ENCODE measurements around the gene GLT6D1. TPM values are rescaled to one million over a fixed set of nuclear protein-coding genes. Genes with fewer than 3 reads are reported as not detected.

GLT6D1 gene
- total and polyA plus RNA-seq, 5 donors = not detected

DNA sequence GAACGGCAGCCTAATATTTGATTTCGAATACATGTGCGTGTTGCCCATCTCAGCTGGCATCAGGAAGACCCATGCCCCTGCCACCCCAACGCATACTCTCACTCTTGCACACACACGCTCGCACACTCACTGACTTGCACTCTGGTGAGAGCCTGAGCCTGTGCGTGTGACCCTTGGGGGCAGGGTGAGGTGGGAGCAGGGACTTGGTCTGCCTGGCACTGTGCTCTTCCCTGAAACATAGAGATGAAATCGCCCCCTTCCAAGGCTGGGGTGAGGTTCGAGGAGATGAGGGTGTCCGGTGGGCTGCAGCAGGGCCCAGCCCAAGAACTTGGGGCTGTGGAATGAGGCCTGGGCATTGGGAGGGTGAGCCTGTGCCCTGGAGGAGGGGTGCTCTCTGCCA, 24.9 kb upstream of the GLT6D1 start:
- DNase-seq = no peak
- WGBS = 83% methylated on average over 10 of the region's 10 CpGs
- no peak for ATAC-seq
- Histone ChIP-seq H3K9me3 (ENCODE audit: control insufficient read depth, low read length) (no peaks in the 10 kb centered on the region), H3K4me3 (ENCODE audit: low read length) (no peak overlapping the region), H3K27me3 (ENCODE audit: control insufficient read depth, insufficient read depth) (no peaks in the 10 kb centered on the region), H3K4me1 (ENCODE audit: control insufficient read depth, insufficient read depth, low read length) (no peaks in the 10 kb centered on the region), H3K27ac (ENCODE audit: low read length) (no peak overlapping the region)
- intact Hi-C loops (cut with DNase I) = no loop called here

- ATAC-seq = no peak
- Histone ChIP-seq H3K27ac (ENCODE audit: low read length) (no peak overlapping the region), H3K9me3 (ENCODE audit: control insufficient read depth, low read length) (no peaks in the 10 kb centered on the region), H3K4me1 (ENCODE audit: control insufficient read depth, insufficient read depth, low read length) (no peaks in the 10 kb centered on the region), H3K4me3 (ENCODE audit: low read length) (no peak overlapping the region), H3K27me3 (ENCODE audit: control insufficient read depth, insufficient read depth) (no peaks in the 10 kb centered on the region)
- whole genome bisulfite sequencing = 91% methylated on average over 12 of the region's 12 CpGs
- intact Hi-C loops (cut with DNase I) = no loop called here
- DNase-seq = no peak
These were observed 24.5 kb upstream of the GLT6D1 start for GRCh38 chr9:135663857-135664256.

DNA sequence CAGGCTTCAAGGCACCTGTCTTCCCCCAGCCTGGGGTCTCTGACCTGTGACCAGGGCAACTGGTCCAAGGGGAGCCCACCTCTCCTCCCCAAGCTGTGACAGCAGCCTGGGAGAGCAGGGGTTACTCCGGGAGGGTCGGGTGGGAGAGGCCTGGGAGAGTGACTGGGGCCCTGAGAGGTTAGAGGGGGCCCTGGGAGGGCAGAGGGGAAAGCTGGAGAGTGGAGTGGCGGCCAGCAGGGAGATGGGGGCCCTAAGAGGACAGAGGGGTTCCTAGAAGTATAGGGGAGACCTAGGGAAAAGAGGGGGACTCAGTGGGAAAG, 24.1 kb upstream of the GLT6D1 start:
- no peak overlapping the region for H3K27ac ChIP-seq (ENCODE audit: low read length)
- WGBS = 70% methylated on average over 3 of the region's 3 CpGs
- ATAC-seq (no peak), DNase-seq (no peak)
- no peak overlapping the region for H3K4me3 ChIP-seq (ENCODE audit: low read length)
- intact Hi-C loops (cut with DNase I) = no loop called here
- no peaks in the 10 kb centered on the region for H3K4me1 ChIP-seq (ENCODE audit: control insufficient read depth, insufficient read depth, low read length)
- no peaks in the 10 kb centered on the region for H3K27me3 ChIP-seq (ENCODE audit: control insufficient read depth, insufficient read depth)
- H3K9me3 ChIP-seq (ENCODE audit: control insufficient read depth, low read length) = no peaks in the 10 kb centered on the region

- Histone ChIP-seq H3K27me3 (ENCODE audit: control insufficient read depth, insufficient read depth) (no peaks in the 10 kb centered on the region), H3K4me3 (ENCODE audit: low read length) (no peak within 1 kb of the TSS)
- WGBS = 40% methylated on average over 25 of the region's 25 CpGs
These were observed 23.6 kb upstream of the GLT6D1 start, which contains the start of gene LCN9 for GRCh38 chr9:135662758-135663450. Gene LCN9 (plus strand): TSS chr9:135663309. CDS start chr9:135663322, 13 bp downstream.

DNA sequence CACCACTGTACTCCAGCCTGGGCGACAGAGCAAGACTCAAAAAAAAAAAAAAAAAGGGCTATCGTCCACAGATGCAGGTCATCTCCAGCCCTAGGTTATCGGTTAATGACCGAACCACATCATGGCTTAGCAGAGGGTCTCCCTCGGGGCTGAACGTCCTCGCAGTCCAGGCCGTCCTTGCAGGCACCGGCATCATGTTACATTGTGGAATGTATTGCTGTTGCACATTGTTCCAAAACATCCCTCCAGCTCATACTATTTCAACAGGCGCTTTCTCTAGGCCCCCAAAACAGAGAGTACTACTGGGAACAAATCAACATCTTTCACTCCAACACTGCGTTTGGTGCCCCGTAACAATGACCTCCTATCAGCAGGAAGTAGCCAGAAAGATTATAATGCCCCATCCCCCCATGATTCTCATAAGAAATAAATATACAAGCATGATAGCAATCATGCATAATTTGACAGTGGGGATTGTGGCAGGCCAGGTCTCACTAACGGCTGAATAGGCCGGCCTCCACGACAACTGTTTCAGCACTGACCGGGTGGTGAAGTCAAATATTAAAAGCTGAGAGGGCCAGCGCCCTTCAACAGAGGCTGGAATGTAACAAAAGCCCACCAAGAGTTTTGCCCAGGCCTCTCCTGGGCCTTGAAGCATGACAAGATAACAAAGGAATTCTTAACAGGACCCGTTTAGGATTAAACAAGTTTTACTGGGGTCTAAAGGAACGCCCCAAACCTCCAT, 22.6 kb upstream of the GLT6D1 start:
- 35% methylated on average over 19 of the region's 19 CpGs for WGBS
- intact Hi-C loops (cut with DNase I) = no loop called here
- no peaks in the 10 kb centered on the region for H3K27me3 ChIP-seq (ENCODE audit: control insufficient read depth, insufficient read depth)
- DNase-seq = no peak
- no peaks in the 10 kb centered on the region for H3K9me3 ChIP-seq (ENCODE audit: control insufficient read depth, low read length)
- H3K27ac ChIP-seq (ENCODE audit: low read length) = no peak overlapping the region
- H3K4me1 ChIP-seq (ENCODE audit: control insufficient read depth, insufficient read depth, low read length) = no peaks in the 10 kb centered on the region
- no peak overlapping the region for H3K4me3 ChIP-seq (ENCODE audit: low read length)
- ATAC-seq = no peak

More at GRCh38 chr9:135662758-135663450, 23.6 kb upstream of the GLT6D1 start, which contains the start of gene LCN9:
- no peak within 1 kb of the TSS for H3K27ac ChIP-seq (ENCODE audit: low read length)
- intact Hi-C loops (cut with DNase I) = no loop called here
- no peaks in the 10 kb centered on the region for H3K4me1 ChIP-seq (ENCODE audit: control insufficient read depth, insufficient read depth, low read length)
- no peaks in the 10 kb centered on the region for H3K9me3 ChIP-seq (ENCODE audit: control insufficient read depth, low read length)
- ATAC-seq (peak; percentile 73 to 85), DNase-seq (peak; percentile 65 to 79 (median 74))

DNA sequence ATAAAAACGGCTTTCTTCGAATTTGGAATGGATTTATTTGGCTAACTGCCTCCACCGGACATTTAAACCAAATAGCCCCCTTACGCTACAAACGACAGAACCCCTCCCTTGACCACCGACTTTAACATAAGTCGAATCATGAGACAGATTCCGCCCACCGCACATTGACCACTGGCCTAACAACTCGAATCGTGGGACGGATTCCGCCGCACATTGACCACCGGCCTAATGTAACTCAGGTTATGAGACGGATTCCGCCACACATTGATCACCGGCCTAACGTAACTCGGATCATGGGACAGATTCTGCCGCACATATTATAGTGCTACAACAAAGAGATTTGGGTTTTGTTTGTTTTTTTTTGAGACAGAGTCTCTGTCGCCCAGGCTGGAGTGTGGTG, 21.1 kb upstream of the GLT6D1 start:
- no peak overlapping the region for H3K4me3 ChIP-seq (ENCODE audit: low read length)
- no peaks in the 10 kb centered on the region for H3K27me3 ChIP-seq (ENCODE audit: control insufficient read depth, insufficient read depth)
- no peak for ATAC-seq
- WGBS = 93% methylated on average over 22 of the region's 22 CpGs
- intact Hi-C loops (cut with DNase I) = no loop called here
- no peaks in the 10 kb centered on the region for H3K9me3 ChIP-seq (ENCODE audit: control insufficient read depth, low read length)
- H3K4me1 ChIP-seq (ENCODE audit: control insufficient read depth, insufficient read depth, low read length) = no peaks in the 10 kb centered on the region
- H3K27ac ChIP-seq (ENCODE audit: low read length) = no peak overlapping the region
- no peak for DNase-seq

DNA sequence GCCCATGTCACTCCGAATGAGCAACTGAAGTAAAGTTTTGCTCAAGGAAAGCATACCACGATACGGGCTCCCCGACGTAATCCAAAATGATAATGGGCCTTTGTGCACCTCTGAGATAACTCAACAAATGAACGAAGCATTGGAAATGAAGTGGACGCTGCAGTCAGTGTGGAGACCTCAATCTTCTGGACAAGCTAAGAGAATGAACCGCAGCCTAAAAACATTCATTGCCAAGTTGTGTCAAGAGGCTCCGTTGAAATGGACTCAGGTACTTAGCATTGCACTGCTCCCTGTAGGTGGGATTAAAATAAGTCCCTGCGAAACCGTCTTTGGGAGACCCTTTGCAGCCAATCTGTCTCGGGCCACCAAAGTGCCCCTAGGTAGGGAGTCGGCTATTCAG, 19.9 kb upstream of the GLT6D1 start:
- Histone ChIP-seq H3K27ac (ENCODE audit: low read length) (no peak overlapping the region), H3K4me3 (ENCODE audit: low read length) (no peak overlapping the region), H3K27me3 (ENCODE audit: control insufficient read depth, insufficient read depth) (no peaks in the 10 kb centered on the region), H3K4me1 (ENCODE audit: control insufficient read depth, insufficient read depth, low read length) (no peaks in the 10 kb centered on the region), H3K9me3 (ENCODE audit: control insufficient read depth, low read length) (no peaks in the 10 kb centered on the region)
- no peak for DNase-seq
- 88% methylated on average over 13 of the region's 13 CpGs for WGBS
- intact Hi-C loops (cut with DNase I) = no loop called here
- no peak for ATAC-seq

DNA sequence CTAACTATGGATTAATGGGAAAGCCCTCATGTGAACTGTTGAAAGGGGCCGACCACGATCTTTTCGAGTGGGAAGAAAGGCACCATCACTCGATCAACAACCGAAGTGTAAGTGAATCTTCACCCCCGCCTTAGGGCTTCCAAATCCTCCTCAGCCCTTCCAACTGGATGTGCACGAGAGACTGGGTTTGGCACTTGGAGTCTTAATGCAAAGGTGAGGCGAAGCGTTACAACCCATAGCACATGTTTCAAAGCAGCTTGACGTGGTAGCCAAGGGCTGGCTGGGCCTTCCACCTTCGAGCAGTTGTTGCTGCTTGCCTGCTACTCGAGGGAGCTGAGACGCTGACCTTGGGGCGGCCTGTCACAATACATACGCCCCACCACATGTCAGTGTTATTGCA, 18.1 kb upstream of the GLT6D1 start:
- Histone ChIP-seq H3K4me3 (ENCODE audit: low read length) (no peak overlapping the region), H3K27ac (ENCODE audit: low read length) (no peak overlapping the region), H3K9me3 (ENCODE audit: control insufficient read depth, low read length) (no peaks in the 10 kb centered on the region), H3K4me1 (ENCODE audit: control insufficient read depth, insufficient read depth, low read length) (no peaks in the 10 kb centered on the region), H3K27me3 (ENCODE audit: control insufficient read depth, insufficient read depth) (no peaks in the 10 kb centered on the region)
- DNase-seq (no peak), ATAC-seq (no peak)
- 87% methylated on average over 15 of the region's 15 CpGs for WGBS
- intact Hi-C loops (cut with DNase I) = no loop called here

- H3K27ac ChIP-seq (ENCODE audit: low read length) = no peak overlapping the region
- DNase-seq (no peak), ATAC-seq (no peak)
- WGBS = 73% methylated on average over 8 of the region's 8 CpGs
- H3K27me3 ChIP-seq (ENCODE audit: control insufficient read depth, insufficient read depth) = no peaks in the 10 kb centered on the region
- no peak overlapping the region for H3K4me3 ChIP-seq (ENCODE audit: low read length)
- no peaks in the 10 kb centered on the region for H3K4me1 ChIP-seq (ENCODE audit: control insufficient read depth, insufficient read depth, low read length)
- no peaks in the 10 kb centered on the region for H3K9me3 ChIP-seq (ENCODE audit: control insufficient read depth, low read length)
- intact Hi-C loops (cut with DNase I) = no loop called here
These were observed 16.0 kb upstream of the GLT6D1 start for GRCh38 chr9:135655317-135655716.

- no peak overlapping the region for H3K27ac ChIP-seq (ENCODE audit: low read length)
- no peaks in the 10 kb centered on the region for H3K27me3 ChIP-seq (ENCODE audit: control insufficient read depth, insufficient read depth)
- 92% methylated on average over 17 of the region's 17 CpGs for WGBS
- H3K4me1 ChIP-seq (ENCODE audit: control insufficient read depth, insufficient read depth, low read length) = no peaks in the 10 kb centered on the region
- H3K9me3 ChIP-seq (ENCODE audit: control insufficient read depth, low read length) = peaks cover 12% of the 10 kb centered on the region
- DNase-seq (no peak), ATAC-seq (no peak)
- no peak overlapping the region for H3K4me3 ChIP-seq (ENCODE audit: low read length)
- intact Hi-C loops (cut with DNase I) = no loop called here
These were observed 11.1 kb upstream of the GLT6D1 start for GRCh38 chr9:135650408-135650807.

GRCh38 chr9:135649508-135649907, 10.2 kb upstream of the GLT6D1 start:
- H3K27me3 ChIP-seq (ENCODE audit: control insufficient read depth, insufficient read depth) = no peaks in the 10 kb centered on the region
- H3K4me1 ChIP-seq (ENCODE audit: control insufficient read depth, insufficient read depth, low read length) = no peaks in the 10 kb centered on the region
- no peak for ATAC-seq
- 72% methylated on average over 2 of the region's 2 CpGs for WGBS
- intact Hi-C loops (cut with DNase I) = no loop called here
- H3K27ac ChIP-seq (ENCODE audit: low read length) = no peak overlapping the region
- no peak overlapping the region for H3K4me3 ChIP-seq (ENCODE audit: low read length)
- DNase-seq = no peak
- H3K9me3 ChIP-seq (ENCODE audit: control insufficient read depth, low read length) = peaks cover 14% of the 10 kb centered on the region
